ENCODE data around the gene TRIM56.

- no peak for TF ChIP-seq EZH2 (optimal IDR thresholded peaks at IDR 0.05; ENCODE audit: low read depth, low read length)
- no peak for TF ChIP-seq CTCF (IDR thresholded peaks at IDR 0.05; ENCODE audit: low read length)
Observed at GRCh38 chr7:101134399-101134980, 49.2 kb downstream of the TRIM56 start.
